ENCODE measurements around the gene TRMT44.

The TRMT44 gene

DNA sequence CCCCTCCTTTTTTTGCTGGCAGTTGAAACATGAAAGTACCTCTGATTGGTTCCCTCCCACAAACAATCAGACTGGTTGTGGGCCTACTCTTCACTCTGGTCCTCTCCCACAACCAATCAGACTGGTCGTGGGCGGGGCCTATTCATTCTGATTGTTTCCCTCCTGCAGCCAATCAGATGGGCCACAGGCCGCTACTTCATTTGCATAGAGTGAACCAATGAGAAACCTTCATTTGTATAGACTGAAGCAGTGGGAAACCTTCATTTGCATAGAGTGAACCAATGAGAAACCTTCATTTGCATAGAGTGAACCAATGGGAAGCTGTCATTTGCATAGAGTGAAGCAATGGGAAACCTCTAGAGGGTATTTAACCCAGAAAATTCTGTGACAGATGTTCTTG, 55.2 kb downstream of the TRMT44 start:
- no peak overlapping the region for H3K4me3 ChIP-seq (ENCODE audit: low read depth, low read length)
- TF ChIP-seq, protein P1, sequence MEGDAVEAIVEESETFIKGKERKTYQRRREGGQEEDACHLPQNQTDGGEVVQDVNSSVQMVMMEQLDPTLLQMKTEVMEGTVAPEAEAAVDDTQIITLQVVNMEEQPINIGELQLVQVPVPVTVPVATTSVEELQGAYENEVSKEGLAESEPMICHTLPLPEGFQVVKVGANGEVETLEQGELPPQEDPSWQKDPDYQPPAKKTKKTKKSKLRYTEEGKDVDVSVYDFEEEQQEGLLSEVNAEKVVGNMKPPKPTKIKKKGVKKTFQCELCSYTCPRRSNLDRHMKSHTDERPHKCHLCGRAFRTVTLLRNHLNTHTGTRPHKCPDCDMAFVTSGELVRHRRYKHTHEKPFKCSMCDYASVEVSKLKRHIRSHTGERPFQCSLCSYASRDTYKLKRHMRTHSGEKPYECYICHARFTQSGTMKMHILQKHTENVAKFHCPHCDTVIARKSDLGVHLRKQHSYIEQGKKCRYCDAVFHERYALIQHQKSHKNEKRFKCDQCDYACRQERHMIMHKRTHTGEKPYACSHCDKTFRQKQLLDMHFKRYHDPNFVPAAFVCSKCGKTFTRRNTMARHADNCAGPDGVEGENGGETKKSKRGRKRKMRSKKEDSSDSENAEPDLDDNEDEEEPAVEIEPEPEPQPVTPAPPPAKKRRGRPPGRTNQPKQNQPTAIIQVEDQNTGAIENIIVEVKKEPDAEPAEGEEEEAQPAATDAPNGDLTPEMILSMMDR (IDR thresholded peaks at IDR 0.05; ENCODE audit: low read depth, low read length) = no peak

DNA sequence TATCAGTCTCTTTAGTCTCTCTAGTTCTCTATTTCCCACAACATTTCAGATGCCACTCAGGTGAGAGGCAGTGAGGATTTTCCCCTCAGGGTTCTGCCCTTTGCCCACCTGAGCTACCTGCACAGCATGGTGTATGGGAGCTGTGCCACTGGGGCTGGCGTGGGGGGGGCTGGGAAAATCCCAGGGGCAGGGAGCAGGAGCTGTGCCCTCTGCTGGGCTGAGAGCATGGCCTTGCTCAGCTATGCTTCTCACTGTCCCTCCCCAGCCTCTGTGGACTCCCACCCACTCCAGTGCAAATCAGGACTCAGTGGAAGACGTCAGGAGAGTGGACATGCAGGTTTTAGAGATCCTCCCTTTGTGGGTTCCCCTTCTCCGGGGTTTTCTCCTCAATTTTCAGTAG, 57.2 kb downstream of the TRMT44 start:
- TF ChIP-seq, protein P1 (IDR thresholded peaks at IDR 0.05; ENCODE audit: low read depth, low read length) = no peak
- H3K4me3 ChIP-seq (ENCODE audit: low read depth, low read length) = no peak overlapping the region

DNA sequence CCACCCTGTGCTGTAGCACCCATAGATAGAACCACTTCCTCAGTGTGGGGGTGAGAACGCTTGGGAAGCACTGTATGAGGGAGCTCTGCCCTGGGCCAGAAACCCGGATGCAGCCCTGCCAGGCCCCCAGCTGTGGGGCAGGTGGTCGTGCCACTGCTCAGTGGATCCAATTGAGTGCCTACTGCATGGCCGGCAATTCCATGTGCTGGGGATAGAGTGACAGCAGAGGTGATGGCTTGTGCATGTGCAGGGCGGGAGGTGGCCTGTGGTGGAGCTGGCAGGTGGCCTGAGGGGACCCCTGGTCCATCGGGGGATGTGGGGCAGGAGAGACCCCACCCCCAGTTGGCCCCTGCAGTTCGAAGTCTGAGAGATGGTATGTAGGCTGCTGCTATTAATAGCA, 60.4 kb downstream of the TRMT44 start:
- no peak overlapping the region for H3K4me3 ChIP-seq (ENCODE audit: low read depth, low read length)
- TF ChIP-seq, protein P1 (IDR thresholded peaks at IDR 0.05; ENCODE audit: low read depth, low read length) = no peak

DNA sequence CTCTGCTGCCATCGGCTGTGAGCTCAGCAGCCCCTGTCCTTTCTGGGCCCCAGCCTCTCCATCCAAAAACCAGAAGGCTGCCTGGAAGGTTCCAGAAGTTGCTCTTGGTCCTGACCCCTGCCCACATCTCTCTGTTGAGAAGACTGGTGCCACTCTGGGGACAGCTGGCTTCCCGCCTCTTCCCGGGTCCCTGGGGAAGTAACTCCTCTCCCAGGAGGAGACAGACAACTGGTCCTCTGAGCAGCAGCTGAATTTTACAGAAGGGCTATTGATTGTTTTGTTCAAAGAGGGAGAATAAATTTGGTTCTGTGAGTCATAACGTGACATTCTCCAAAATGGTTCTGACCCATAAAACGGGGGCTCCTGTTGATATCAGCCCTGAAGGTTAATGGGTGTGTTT, 61.2 kb downstream of the TRMT44 start:
- TF ChIP-seq, protein P1 (IDR thresholded peaks at IDR 0.05; ENCODE audit: low read depth, low read length) = no peak
- no peak overlapping the region for H3K4me3 ChIP-seq (ENCODE audit: low read depth, low read length)

DNA sequence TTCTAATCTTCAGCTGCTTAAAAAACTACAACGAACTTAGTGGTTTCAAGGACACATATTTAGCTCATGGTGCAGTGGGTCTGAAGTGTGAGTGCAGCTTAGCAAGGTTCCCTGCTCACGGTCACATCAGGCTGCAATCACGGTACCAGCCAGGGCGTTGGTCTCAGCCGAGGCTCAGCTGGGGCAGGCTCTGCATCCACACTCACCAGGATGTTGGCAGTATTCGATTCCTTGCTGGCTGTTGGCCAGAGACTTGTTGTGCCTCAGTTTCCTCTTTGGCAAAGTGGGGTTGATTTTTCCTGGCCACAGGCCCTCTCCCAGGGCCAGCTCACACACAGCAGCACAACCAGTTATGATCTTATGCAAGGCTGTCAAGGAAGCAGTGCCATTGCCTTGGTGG, 61.8 kb downstream of the TRMT44 start:
- TF ChIP-seq, protein P1 (IDR thresholded peaks at IDR 0.05; ENCODE audit: low read depth, low read length) = no peak
- no peak overlapping the region for H3K4me3 ChIP-seq (ENCODE audit: low read depth, low read length)

DNA sequence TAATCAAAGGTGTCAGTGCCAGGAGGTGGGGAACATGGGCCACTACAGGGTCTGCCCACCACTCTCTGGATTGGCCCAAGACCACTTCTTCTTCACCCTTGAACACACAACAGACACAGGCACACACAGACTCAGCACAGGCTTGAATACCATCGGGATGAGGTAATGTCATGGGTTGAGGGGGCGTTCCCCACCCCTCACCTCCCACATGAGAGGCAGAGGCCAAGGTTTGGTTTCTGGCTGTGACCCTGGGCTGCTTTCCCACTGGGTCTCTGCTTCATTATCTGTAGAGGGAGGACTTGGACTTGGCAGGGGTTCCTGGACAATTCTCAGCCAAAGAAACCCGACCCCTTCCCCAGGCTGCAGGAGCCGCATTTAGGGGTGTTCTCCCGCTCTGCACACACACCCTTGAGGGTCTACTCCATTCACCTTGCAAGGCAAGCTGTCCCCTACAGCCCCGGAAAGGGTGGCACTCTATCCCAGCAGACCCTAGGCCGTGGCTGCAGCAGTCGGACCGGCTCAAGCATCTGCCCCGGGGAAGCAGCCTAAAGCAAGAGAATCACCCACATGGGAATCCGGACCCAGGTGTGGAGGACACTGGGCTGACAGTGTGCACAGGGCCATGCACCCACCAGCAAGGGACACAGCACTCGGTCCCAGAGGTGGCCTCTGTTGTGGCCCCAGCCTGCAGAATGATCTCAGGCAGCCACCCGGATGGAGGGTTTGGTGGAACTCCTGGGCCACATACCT, 62.4 kb downstream of the TRMT44 start:
- TF ChIP-seq, protein P1 (IDR thresholded peaks at IDR 0.05; ENCODE audit: low read depth, low read length) = no peak
- no peak overlapping the region for H3K4me3 ChIP-seq (ENCODE audit: low read depth, low read length)

DNA sequence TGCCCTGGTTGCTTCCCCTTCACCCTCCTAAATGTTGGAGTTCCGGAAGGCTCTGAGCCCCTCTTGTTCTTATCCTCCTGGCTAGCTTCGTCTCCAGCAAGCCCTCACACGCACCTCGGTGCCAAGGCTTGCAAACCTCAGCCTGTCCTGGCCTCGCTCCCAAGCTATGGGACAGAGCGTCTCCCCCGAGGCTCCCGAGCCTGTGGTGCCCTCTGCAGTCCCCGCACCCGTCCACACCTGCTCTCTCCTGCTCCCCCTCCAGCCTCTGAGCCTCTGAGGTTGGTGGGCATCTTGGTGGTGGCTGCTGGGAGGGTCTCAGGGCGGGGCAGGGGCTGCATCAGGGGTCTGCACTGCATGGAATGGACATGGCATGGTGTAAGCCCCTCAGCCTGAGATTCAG, 63.2 kb downstream of the TRMT44 start:
- TF ChIP-seq, protein P1 (IDR thresholded peaks at IDR 0.05; ENCODE audit: low read depth, low read length) = no peak
- H3K4me3 ChIP-seq (ENCODE audit: low read depth, low read length) = no peak overlapping the region

Data from WI38 (cell line).